ENCODE results near the gene SURF2.
"Not testable (repeated sequence)": the region's sequence is repeated elsewhere in the genome, so short reads cannot be mapped to it uniquely, and the experiment has no call there.

The SURF2 gene

DNA sequence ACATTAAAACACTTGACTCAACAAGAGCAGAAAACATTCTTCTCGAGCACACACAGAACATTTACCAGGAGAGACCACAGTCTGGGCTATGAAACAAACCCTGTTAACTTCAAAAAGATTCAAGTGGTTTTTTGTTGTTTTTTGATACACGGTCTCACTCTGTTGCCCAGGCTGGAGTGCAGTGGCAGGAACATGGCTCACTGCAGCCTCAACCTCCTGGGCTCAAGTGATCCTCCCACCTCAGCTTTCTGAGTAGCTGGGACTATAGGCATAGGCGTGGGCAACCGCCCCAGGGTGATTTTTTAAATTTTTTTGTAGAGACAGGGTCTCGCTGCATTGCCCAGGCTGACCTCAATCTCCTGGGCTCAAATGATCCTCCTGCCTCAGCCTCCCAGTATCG lies 29.3 kb upstream of the SURF2 start:
- not testable (repeated sequence) for H3K27me3 ChIP-seq (ENCODE audit: control insufficient read depth in 1 of 2, insufficient read depth in 2 of 2, low read length in 2 of 2); H3K27ac ChIP-seq (ENCODE audit: low read length); H3K9ac ChIP-seq (ENCODE audit: low read length in 2 of 2); H3K9me3 ChIP-seq (ENCODE audit: control insufficient read depth in 2 of 2, low read length in 2 of 2); H3K4me3 ChIP-seq (ENCODE audit: low read length in 2 of 2); H3K4me1 ChIP-seq (ENCODE audit: control insufficient read depth, insufficient read depth, low read length)
- peaks cover 10 to 12% of the 10 kb centered on the region in 2 donors for H3K36me3 ChIP-seq (ENCODE audit: control insufficient read depth in 2 of 2, insufficient read depth in 2 of 2, low read length in 2 of 2)

- H3K9me3 ChIP-seq (ENCODE audit: control insufficient read depth in 2 of 2, low read length in 2 of 2) = no peaks in the 10 kb centered on the region
- no peak overlapping the region for H3K4me3 ChIP-seq (ENCODE audit: low read length in 2 of 2)
- H3K36me3 ChIP-seq (ENCODE audit: control insufficient read depth in 2 of 2, insufficient read depth in 2 of 2, low read length in 2 of 2) = peaks cover 16 to 19% of the 10 kb centered on the region in 2 donors
- H3K4me1 ChIP-seq (ENCODE audit: control insufficient read depth, insufficient read depth, low read length) = no peaks in the 10 kb centered on the region
- H3K27ac ChIP-seq (ENCODE audit: low read length) = no peak overlapping the region
- H3K9ac ChIP-seq (ENCODE audit: low read length in 2 of 2) = no peak overlapping the region
- H3K27me3 ChIP-seq (ENCODE audit: control insufficient read depth in 1 of 2, insufficient read depth in 2 of 2, low read length in 2 of 2) = no peaks in the 10 kb centered on the region
Measured at GRCh38 chr9:133327834-133328484, 28.4 kb upstream of the SURF2 start.

- not testable (repeated sequence) for H3K9ac ChIP-seq (ENCODE audit: low read length in 2 of 2)
Measured at GRCh38 chr9:133329306-133330156, 26.8 kb upstream of the SURF2 start.

DNA sequence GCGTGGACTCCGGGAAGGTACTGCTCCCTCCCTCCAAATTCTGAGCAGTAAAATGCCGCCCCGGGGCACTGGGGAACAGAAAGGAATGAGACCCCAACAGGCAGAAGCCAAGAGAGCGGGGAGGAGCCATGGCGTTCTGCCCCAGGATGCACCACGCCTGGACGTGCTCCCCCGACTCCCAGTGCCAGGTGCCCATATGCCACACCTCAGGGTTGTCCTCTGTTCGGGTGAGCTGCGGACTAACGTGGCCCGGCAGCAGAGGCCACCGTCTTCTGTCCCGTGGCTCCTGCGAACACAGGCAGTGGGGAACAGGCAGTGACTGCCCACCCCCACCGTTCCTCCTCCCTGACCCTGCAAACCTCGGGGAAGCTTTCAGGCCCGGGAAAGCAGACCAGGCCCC lies 25.1 kb upstream of the SURF2 start:
- Histone ChIP-seq H3K27ac (ENCODE audit: low read length) (no peak overlapping the region), H3K4me3 (ENCODE audit: low read length in 2 of 2) (no peak overlapping the region), H3K4me1 (ENCODE audit: control insufficient read depth, insufficient read depth, low read length) (peaks cover 19% of the 10 kb centered on the region), H3K36me3 (ENCODE audit: control insufficient read depth in 2 of 2, insufficient read depth in 2 of 2, low read length in 2 of 2) (peaks cover 33 to 35% of the 10 kb centered on the region in 2 donors), H3K27me3 (ENCODE audit: control insufficient read depth in 1 of 2, insufficient read depth in 2 of 2, low read length in 2 of 2) (no peaks in the 10 kb centered on the region), H3K9me3 (ENCODE audit: control insufficient read depth in 2 of 2, low read length in 2 of 2) (no peaks in the 10 kb centered on the region), H3K9ac (ENCODE audit: low read length in 2 of 2) (no peak overlapping the region)

More at GRCh38 chr9:133329306-133330156, 26.8 kb upstream of the SURF2 start:
- not testable (repeated sequence) for H3K4me1 ChIP-seq (ENCODE audit: control insufficient read depth, insufficient read depth, low read length); H3K27me3 ChIP-seq (ENCODE audit: control insufficient read depth in 1 of 2, insufficient read depth in 2 of 2, low read length in 2 of 2); H3K4me3 ChIP-seq (ENCODE audit: low read length in 2 of 2); H3K27ac ChIP-seq (ENCODE audit: low read length); H3K9me3 ChIP-seq (ENCODE audit: control insufficient read depth in 2 of 2, low read length in 2 of 2)
- peaks cover 32 to 34% of the 10 kb centered on the region in 2 donors for H3K36me3 ChIP-seq (ENCODE audit: control insufficient read depth in 2 of 2, insufficient read depth in 2 of 2, low read length in 2 of 2)

GRCh38 chr9:133331641-133332380 lies 24.5 kb upstream of the SURF2 start:
- no peaks in the 10 kb centered on the region for H3K27me3 ChIP-seq (ENCODE audit: control insufficient read depth in 1 of 2, insufficient read depth in 2 of 2, low read length in 2 of 2)
- H3K36me3 ChIP-seq (ENCODE audit: control insufficient read depth in 2 of 2, insufficient read depth in 2 of 2, low read length in 2 of 2) = peaks cover 33 to 35% of the 10 kb centered on the region in 2 donors
- no peaks in the 10 kb centered on the region for H3K9me3 ChIP-seq (ENCODE audit: control insufficient read depth in 2 of 2, low read length in 2 of 2)
- H3K9ac ChIP-seq (ENCODE audit: low read length in 2 of 2) = no peak overlapping the region
- no peak overlapping the region for H3K4me3 ChIP-seq (ENCODE audit: low read length in 2 of 2)
- H3K27ac ChIP-seq (ENCODE audit: low read length) = no peak overlapping the region
- peaks cover 23% of the 10 kb centered on the region for H3K4me1 ChIP-seq (ENCODE audit: control insufficient read depth, insufficient read depth, low read length)

GRCh38 chr9:133332381-133332730 lies 24.0 kb upstream of the SURF2 start:
- H3K9me3 ChIP-seq (ENCODE audit: control insufficient read depth in 2 of 2, low read length in 2 of 2) = no peaks in the 10 kb centered on the region
- H3K27ac ChIP-seq (ENCODE audit: low read length) = no peak overlapping the region
- H3K9ac ChIP-seq (ENCODE audit: low read length in 2 of 2) = no peak overlapping the region
- H3K36me3 ChIP-seq (ENCODE audit: control insufficient read depth in 2 of 2, insufficient read depth in 2 of 2, low read length in 2 of 2) = peaks cover 33 to 35% of the 10 kb centered on the region in 2 donors
- H3K27me3 ChIP-seq (ENCODE audit: control insufficient read depth in 1 of 2, insufficient read depth in 2 of 2, low read length in 2 of 2) = no peaks in the 10 kb centered on the region
- H3K4me3 ChIP-seq (ENCODE audit: low read length in 2 of 2) = no peak overlapping the region
- H3K4me1 ChIP-seq (ENCODE audit: control insufficient read depth, insufficient read depth, low read length) = peaks cover 23% of the 10 kb centered on the region

DNA sequence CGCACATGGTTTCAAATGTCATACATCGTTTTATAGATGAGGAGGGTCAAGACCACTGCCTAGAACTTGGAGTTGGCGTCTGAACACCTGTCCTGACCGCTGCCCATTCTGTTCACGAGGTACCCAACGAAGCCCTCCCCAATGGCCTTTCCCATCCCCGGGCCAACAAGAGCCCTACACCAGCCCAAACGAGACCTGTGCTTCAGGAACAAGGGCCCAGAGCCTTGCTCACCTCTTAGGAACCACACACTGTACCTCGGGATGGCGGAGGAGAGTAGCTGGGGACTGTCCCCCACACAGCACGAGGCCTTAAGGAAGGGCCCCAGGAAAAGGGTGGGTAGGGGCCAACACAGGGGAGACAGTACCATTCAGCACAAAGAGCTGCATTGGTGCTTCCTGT lies 23.3 kb upstream of the SURF2 start:
- Histone ChIP-seq H3K27ac (ENCODE audit: low read length) (no peak overlapping the region), H3K4me1 (ENCODE audit: control insufficient read depth, insufficient read depth, low read length) (peaks cover 23% of the 10 kb centered on the region), H3K4me3 (ENCODE audit: low read length in 2 of 2) (no peak overlapping the region), H3K27me3 (ENCODE audit: control insufficient read depth in 1 of 2, insufficient read depth in 2 of 2, low read length in 2 of 2) (no peaks in the 10 kb centered on the region), H3K9me3 (ENCODE audit: control insufficient read depth in 2 of 2, low read length in 2 of 2) (no peaks in the 10 kb centered on the region), H3K36me3 (ENCODE audit: control insufficient read depth in 2 of 2, insufficient read depth in 2 of 2, low read length in 2 of 2) (peaks cover 33 to 35% of the 10 kb centered on the region in 2 donors), H3K9ac (ENCODE audit: low read length in 2 of 2) (no peak overlapping the region)

- Histone ChIP-seq H3K27ac (ENCODE audit: low read length) (no peak overlapping the region), H3K9me3 (ENCODE audit: control insufficient read depth in 2 of 2, low read length in 2 of 2) (no peaks in the 10 kb centered on the region), H3K4me3 (ENCODE audit: low read length in 2 of 2) (no peak overlapping the region), H3K9ac (ENCODE audit: low read length in 2 of 2) (no peak overlapping the region), H3K36me3 (ENCODE audit: control insufficient read depth in 2 of 2, insufficient read depth in 2 of 2, low read length in 2 of 2) (peaks cover 33 to 35% of the 10 kb centered on the region in 2 donors), H3K27me3 (ENCODE audit: control insufficient read depth in 1 of 2, insufficient read depth in 2 of 2, low read length in 2 of 2) (no peaks in the 10 kb centered on the region), H3K4me1 (ENCODE audit: control insufficient read depth, insufficient read depth, low read length) (peaks cover 23% of the 10 kb centered on the region)
Measured at GRCh38 chr9:133333566-133333965, 22.8 kb upstream of the SURF2 start.

DNA sequence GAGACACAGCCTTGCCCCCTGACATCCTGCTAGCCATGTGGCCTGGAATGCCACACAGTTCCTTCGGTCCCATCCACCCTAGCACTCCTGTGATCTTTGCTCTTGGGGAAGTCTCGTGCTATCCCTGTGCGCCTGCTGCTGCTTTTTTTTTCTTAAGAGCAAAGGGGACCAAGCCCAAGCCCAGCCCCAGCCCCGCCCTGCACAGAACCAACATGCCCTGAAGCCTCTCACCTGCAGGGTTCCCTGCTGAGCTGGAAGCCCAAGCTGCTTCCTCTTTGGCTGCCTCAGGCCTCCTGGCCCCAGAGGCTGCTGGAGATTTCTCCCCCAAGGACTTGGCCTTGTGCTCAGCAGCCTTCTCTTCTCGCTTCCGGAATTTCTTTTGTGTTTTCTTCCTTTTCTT lies 22.2 kb upstream of the SURF2 start:
- Histone ChIP-seq H3K4me3 (ENCODE audit: low read length in 2 of 2) (peak overlapping the region in 1 of 2 donors; percentile 93), H3K27me3 (ENCODE audit: control insufficient read depth in 1 of 2, insufficient read depth in 2 of 2, low read length in 2 of 2) (no peaks in the 10 kb centered on the region), H3K9me3 (ENCODE audit: control insufficient read depth in 2 of 2, low read length in 2 of 2) (no peaks in the 10 kb centered on the region), H3K27ac (ENCODE audit: low read length) (no peak overlapping the region), H3K36me3 (ENCODE audit: control insufficient read depth in 2 of 2, insufficient read depth in 2 of 2, low read length in 2 of 2) (peaks cover 35 to 39% of the 10 kb centered on the region in 2 donors), H3K9ac (ENCODE audit: low read length in 2 of 2) (no peak overlapping the region), H3K4me1 (ENCODE audit: control insufficient read depth, insufficient read depth, low read length) (peaks cover 23% of the 10 kb centered on the region)

DNA sequence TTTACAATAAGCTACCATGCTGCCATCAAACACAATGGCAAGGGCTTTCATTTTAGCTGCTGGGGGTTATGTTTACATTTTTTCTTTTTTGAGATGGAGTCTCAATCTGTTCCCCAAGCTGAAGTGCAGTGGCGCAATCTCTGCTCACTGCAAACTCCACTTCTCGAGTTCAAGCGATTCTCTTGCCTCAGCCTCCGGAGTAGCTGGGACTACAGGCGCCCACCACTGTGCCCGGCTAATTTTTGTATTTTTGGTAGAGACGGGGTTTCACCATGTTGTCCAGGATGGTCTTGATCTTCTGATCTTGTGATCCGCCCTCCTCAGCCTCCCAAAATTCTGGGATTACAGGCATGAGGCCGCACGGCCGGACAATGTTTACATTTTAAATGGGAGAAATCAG lies 21.5 kb upstream of the SURF2 start:
- H3K9ac ChIP-seq (ENCODE audit: low read length in 2 of 2) = peak overlapping the region in 1 of 2 donors; percentile 83
- H3K27me3 ChIP-seq (ENCODE audit: control insufficient read depth in 1 of 2, insufficient read depth in 2 of 2, low read length in 2 of 2); H3K9me3 ChIP-seq (ENCODE audit: control insufficient read depth in 2 of 2, low read length in 2 of 2); H3K27ac ChIP-seq (ENCODE audit: low read length): not testable (repeated sequence)
- peaks cover 35 to 42% of the 10 kb centered on the region in 2 donors for H3K36me3 ChIP-seq (ENCODE audit: control insufficient read depth in 2 of 2, insufficient read depth in 2 of 2, low read length in 2 of 2)
- H3K4me3 ChIP-seq (ENCODE audit: low read length in 2 of 2) = peak overlapping the region; percentile 93
- H3K4me1 ChIP-seq (ENCODE audit: control insufficient read depth, insufficient read depth, low read length) = peaks cover 23% of the 10 kb centered on the region
